Stimulated activated CD4-positive, alpha-beta T cell treated with anti-CD3 and anti-CD28 coated beads, Interleukin-4, amount 100 ng/mL, for 24 hours (primary cell): Measurements from ENCODE around the gene PCDHGA4.
"Not testable (repeated sequence)": the region's sequence is repeated elsewhere in the genome, so short reads cannot be mapped to it uniquely, and the experiment has no call there.

Experiments used
- DNase-seq: peaks from one replicate; pipeline ENCODE4 v3.0.0-alpha.2; 2020

PCDHGA4 gene

DNA sequence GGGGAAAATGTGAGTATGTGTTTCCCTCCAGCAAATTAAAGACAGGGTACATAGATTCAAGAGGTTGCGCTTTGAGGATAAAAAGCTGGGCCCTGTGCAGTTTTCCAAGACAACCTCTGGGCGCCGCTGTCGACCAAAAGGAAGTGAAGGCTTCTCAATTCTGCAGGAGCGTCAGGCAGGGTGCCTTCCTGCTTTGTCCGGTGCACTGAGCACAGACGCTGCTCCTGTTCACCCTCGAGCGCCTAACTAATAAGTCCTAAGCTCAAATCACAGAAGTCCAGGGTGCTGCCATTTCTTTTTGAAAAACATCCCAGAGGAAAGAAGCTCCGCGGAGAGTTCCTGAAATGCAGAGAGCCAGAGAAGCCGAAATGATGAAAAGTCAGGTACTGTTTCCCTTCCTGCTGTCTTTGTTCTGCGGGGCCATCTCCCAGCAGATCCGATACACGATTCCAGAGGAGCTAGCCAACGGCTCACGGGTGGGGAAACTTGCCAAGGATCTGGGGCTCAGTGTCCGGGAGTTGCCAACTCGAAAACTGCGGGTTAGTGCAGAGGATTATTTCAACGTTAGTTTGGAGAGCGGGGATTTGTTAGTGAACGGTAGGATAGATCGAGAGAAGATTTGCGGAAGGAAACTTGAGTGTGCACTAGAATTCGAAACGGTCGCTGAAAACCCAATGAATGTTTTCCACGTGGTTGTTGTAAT, 4.8 kb upstream of the PCDHGA4 start, which contains the start of gene PCDHGB1:
TSS of gene PCDHGB1 (plus strand) at position 183 of the 703 bp plus-strand sequence. CDS start at position 345, 162 bp downstream.
- DNase-seq, result peak; percentile 18

DNA sequence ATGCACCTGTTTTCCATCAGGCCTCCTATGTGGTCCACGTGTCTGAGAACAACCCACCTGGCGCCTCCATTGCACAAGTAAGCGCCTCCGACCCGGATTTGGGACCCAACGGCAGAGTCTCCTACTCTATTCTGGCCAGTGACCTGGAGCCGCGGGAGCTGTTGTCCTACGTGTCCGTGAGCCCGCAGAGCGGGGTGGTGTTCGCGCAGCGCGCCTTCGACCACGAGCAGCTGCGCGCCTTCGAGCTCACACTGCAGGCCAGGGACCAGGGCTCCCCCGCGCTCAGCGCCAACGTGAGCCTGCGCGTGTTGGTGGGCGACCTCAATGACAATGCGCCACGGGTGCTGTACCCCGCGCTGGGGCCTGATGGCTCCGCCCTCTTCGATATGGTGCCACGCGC, 3.2 kb upstream of the PCDHGA4 start:
- DNase-seq, result no peak

DNA sequence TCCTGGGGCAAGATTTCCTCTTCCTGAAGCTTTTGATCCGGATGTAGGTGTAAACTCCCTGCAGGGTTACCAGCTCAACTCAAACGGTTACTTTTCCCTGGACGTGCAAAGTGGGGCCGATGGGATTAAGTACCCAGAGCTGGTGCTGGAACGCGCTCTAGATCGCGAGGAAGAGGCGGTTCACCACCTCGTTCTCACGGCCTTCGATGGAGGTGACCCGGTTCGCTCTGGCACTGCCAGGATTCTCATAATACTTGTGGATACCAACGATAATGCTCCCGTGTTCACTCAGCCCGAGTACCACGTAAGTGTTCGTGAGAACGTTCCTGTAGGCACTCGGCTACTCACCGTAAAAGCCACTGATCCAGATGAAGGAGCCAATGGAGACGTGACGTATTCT, 820 bp downstream of the PCDHGA4 start:
- DNase-seq, result no peak

DNA sequence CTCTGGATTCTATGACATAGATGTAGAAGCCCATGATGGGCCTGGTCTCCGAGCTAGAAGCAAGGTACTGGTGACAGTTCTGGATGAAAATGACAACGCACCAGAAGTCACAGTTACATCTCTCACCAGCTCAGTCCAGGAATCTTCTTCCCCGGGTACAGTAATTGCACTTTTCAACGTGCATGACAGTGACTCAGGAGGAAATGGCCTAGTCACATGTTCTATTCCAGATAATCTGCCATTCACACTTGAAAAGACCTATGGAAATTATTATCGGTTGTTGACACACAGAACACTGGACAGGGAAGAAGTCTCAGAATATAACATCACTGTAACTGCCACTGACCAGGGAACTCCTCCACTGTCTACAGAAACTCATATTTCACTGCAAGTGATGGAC, 1.3 kb downstream of the PCDHGA4 start:
- DNase-seq, result no peak

DNA sequence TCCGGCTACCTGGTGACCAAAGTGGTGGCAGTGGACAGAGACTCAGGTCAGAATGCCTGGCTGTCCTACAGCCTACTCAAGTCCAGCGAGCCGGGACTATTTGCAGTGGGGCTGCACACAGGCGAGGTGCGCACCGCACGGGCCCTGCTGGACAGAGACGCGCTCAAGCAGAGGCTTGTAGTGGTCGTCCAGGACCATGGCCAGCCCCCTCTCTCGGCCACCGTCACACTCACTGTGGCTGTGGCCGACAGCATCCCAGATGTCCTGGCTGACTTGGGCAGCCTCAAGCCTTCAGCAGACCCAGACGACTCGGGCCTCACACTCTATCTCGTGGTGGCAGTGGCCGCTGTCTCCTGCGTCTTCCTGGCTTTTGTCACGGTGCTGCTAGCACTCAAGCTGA, 2.1 kb downstream of the PCDHGA4 start:
- DNase-seq, result no peak

DNA sequence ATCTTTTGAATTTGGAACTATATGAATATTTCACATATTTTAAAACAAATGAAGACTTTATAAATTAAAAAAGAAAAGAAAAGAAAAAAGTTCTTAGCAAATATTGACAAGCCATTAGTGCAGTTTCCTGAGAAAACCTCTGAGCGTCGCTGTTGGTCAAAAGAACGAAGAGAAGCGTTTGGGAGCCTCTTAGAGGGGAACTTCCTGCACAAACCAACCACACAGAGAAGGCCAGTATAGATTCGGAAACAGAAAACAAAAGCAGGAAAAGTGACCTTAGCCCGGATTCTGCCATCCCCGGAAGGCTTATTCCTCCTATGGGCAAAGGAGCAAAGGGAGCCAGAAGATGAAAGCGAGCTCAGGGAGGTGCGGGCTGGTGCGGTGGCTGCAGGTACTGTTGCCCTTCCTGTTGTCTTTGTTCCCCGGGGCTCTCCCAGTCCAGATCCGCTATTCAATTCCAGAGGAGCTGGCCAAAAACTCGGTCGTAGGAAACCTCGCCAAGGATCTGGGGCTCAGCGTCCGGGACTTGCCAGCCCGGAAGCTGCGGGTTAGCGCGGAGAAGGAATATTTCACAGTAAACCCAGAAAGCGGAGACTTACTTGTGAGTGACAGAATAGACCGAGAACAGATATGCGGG, 5.1 kb downstream of the PCDHGA4 start, which contains the start of gene PCDHGB2:
TSS of gene PCDHGB2 (plus strand) at position 205 of the 637 bp plus-strand sequence. CDS start at position 347, 142 bp downstream.
- no peak for DNase-seq

DNA sequence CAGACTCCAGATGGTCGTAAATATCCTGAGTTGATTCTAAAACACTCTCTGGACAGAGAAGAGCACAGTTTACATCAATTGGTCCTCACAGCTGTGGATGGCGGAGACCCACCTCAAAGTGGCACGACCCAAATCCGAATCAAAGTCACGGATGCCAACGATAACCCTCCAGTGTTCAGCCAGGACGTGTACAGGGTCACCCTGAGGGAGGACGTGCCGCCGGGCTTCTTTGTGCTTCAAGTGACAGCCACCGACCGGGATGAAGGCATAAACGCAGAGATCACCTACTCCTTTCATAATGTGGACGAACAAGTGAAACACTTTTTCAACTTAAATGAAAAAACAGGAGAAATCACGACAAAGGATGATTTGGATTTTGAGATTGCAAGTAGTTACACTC, 5.9 kb downstream of the PCDHGA4 start:
- DNase-seq, result no peak

DNA sequence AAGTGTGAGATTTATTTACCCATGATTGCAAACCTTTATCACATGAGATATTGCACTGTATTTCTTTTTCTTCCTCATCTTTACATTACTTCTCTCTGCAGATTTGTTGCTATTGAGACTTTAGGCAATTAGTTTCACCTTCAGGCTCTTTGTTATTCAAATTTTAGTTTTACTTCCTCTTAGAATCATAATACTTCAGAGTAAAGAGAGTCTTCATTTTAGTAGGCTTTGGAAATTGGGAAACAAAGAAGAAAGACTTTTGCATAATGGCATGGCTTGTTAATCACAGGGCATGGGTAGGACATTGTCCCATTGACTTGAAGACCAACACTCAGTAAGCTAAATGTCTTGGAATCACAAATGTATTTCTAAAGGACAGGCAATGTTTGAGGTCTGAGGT, 7.9 kb downstream of the PCDHGA4 start:
- DNase-seq, result no peak

DNA sequence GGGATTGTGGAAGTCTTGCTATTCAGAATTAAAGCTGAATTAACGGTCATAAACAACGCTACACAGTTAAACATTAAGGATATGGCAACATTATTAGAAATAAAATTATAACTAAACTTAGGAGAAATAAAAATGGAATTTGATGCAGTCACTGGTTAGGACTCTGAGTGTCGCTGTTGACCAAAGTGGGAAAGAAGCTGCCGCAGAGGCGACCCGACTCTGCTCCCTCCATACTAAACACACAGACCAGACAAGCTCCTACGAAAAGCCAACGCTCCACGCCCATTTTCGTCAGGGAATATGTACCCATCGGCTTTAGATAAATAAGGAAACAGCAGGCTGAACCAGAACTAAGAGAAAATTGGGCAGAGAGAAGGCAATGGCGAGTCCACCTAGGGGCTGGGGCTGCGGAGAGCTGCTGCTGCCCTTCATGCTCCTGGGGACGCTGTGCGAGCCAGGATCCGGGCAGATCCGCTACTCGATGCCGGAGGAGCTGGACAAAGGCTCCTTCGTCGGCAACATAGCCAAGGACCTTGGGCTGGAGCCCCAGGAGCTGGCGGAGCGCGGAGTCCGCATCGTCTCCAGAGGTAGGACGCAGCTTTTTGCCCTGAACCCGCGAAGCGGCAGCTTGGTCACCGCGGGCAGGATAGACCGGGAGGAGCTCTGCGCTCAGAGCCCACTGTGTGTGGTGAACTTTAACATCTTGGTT, 9.3 kb downstream of the PCDHGA4 start, which contains the start of gene PCDHGA5:
TSS of gene PCDHGA5 (plus strand) at position 211 of the 709 bp plus-strand sequence. CDS start at position 380, 169 bp downstream.
- DNase-seq, result no peak

DNA sequence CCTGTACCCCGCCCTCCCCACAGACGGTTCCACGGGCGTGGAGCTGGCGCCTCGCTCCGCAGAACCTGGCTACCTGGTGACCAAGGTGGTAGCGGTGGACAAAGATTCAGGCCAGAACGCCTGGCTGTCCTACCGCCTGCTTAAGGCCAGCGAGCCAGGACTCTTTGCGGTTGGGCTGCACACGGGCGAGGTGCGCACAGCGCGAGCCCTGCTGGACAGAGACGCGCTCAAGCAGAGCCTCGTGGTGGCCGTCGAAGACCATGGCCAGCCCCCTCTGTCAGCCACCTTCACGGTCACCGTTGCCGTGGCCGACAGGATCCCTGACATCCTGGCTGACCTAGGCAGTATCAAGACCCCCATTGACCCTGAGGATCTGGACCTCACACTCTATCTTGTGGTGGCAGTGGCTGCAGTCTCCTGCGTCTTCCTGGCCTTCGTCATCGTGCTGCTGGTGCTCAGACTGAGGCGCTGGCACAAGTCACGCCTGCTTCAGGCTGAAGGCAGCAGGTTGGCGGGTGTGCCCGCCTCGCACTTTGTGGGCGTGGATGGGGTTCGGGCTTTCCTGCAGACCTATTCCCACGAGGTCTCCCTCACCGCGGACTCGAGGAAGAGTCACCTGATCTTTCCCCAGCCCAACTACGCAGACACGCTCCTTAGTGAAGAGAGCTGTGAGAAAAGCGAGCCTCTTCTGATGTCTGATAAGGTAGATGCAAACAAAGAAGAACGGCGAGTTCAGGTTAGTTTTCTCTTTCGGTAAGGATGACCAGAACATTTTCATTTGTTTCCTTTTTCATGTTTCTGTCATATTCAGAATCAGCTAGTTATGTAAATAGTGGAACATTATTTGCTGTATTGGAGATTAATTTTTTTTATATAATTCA, 11.4 kb downstream of the PCDHGA4 start:
- DNase-seq, result no peak

DNA sequence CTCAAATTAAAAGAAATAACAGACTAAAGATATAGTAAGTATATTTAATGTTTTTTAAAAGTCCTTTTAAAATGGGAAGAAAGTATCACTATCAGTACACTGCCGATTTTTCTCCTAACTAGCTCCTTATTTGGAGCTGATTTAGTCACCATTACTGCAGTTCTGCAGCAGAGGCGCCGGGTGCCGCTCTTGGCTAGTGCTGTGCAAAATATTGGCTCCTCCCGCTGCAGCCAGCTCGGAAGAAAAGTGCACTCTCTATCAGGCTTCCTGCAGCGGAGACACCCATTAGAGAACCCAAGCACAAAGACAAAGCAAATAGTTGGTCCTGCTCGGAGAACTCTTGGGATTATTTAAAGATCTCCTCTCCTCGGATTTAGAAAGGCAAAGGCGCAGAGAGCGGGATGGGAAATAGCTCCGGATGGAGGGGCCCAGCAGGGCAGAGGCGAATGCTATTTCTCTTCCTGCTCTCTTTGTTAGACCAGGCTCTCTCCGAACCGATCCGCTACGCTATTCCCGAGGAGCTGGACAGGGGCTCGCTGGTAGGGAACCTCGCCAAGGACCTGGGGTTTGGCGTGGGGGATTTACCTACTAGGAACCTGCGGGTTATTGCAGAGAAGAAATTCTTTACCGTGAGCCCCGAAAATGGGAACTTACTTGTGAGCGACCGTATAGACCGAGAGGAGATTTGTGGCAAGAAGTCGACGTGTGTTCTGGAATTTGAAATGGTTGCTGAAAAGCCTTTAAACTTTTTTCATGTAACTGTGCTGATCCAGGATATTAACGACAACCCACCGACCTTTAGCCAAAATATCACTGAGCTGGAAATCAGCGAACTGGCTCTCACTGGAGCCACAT, 15.4 kb downstream of the PCDHGA4 start, which contains the start of gene PCDHGB3:
TSS of gene PCDHGB3 (plus strand) at position 249 of the 855 bp plus-strand sequence. CDS start at position 402, 153 bp downstream.
- no peak for DNase-seq

DNA sequence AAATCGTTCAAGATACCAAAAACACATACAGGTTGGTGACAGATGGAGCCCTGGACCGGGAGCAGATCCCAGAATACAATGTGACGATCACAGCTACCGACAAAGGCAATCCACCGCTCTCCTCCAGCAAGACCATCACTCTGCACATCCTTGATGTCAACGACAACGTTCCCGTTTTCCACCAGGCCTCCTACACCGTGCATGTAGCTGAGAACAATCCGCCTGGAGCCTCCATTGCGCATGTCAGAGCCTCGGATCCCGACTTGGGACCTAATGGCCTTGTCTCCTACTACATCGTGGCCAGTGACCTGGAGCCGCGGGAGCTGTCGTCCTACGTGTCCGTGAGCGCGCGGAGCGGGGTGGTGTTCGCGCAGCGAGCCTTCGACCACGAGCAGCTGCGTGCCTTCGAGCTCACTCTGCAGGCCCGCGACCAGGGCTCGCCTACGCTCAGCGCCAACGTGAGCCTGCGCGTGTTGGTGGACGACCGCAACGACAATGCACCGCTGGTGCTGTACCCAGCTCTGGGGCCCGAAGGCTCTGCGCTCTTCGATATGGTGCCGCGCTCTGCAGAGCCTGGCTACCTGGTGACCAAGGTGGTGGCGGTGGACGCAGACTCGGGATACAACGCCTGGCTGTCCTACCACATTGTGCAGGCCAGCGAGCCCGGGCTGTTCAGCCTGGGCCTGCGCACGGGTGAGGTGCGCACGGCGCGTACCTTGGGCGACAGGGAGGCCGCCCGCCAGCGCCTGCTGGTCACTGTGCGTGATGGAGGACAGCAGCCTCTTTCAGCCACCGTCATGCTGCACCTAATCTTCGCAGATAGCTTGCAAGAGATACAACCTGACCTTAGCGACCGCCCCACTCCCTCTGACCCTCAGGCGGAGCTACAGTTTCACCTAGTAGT, 17.0 kb downstream of the PCDHGA4 start:
- DNase-seq, result no peak

DNA sequence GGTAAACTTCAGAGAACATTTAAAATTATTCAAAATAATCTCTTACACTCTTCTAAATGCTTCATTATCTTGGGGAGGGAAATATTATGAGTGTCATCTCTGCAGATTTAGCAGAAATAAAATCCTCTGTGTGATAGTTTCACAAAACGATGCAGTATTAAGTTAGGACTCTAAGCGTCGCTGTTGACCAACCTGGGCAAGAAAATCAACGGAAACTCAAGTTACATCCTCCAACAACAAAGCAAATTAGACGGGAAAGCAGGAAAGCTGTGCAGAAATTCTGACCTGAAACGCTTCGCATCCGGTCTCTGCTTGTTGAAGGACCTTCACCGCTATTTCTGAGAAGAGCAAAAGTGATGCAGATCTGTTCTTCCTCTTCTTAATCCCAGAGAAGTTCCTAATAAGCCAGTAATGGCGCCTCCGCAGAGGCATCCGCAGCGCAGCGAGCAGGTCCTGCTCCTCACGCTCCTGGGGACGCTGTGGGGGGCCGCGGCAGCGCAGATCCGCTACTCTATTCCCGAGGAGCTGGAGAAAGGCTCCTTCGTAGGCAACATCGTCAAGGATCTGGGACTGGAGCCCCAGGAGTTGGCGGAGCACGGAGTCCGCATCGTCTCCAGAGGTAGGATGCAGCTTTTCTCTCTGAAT, 19.0 kb downstream of the PCDHGA4 start, which contains the start of gene PCDHGA6:
TSS of gene PCDHGA6 (plus strand) at position 219 of the 645 bp plus-strand sequence. CDS start at position 412, 193 bp downstream.
- DNase-seq, result no peak

DNA sequence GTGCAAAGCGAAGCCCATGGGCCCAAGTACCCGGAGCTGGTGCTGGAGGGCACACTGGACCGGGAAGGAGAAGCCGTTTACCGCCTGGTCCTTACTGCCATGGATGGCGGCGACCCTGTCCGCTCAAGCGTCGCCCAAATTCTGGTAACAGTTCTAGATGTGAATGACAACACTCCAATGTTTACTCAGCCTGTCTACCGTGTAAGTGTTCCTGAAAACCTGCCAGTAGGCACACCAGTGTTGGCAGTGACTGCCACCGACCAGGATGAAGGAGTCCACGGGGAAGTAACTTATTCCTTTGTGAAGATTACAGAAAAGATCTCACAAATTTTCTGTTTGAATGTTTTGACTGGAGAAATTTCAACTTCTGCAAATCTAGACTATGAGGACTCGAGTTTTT, 19.8 kb downstream of the PCDHGA4 start:
- DNase-seq, result no peak

DNA sequence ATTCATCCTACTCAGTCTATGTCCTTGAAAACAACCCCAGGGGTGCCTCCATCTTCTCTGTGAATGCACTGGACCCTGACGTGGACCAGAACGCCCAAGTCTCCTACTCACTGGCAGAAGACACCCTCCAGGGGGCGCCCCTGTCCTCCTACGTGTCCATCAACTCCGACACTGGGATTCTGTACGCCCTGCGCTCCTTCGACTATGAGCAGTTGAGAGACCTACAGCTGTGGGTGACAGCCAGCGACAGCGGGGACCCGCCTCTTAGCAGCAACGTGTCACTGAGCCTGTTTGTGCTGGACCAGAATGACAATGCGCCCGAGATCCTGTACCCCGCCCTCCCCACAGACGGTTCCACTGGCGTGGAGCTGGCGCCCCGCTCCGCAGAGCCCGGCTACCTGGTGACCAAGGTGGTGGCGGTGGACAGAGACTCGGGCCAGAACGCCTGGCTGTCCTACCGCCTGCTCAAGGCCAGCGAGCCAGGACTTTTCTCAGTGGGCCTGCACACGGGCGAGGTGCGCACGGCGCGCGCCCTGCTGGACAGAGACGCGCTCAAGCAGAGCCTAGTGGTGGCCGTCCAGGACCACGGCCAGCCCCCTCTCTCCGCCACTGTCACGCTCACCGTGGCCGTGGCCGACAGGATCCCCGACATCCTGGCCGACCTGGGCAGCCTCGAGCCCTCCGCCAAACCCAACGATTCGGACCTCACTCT, 20.8 kb downstream of the PCDHGA4 start:
- DNase-seq, result not testable (repeated sequence)

DNA sequence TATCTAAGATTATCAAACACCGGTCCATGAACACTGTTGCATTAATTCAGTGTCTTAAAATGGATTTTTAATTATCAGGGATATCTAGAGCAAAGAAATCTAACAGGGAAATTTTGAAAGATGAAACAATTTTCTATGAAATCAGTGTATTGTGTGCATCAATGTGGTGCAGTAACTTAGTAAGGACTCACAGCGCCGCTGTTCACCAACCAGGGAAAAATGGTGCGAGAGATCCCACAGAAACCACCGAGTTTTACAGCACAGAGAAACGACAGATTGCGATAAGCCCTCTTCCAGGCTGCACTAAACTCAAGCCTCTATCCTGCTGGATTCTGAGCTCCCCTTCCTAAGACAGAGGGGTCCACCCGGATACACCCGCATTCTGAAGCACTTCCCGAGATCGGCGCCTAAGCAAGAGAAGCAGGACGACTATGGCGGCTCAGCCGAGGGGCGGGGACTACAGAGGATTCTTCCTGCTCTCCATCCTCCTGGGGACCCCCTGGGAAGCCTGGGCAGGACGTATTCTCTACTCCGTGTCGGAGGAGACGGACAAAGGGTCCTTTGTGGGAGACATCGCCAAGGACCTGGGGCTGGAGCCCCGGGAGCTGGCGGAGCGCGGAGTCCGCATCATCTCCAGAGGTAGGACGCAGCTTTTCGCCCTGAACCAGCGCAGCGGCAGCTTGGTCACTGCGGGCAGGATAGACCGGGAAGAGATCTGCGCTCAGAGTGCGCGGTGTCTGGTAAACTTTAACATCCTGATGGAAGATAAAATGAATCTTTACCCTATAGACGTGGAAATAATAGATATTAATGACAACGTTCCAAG, 27.9 kb downstream of the PCDHGA4 start, which contains the start of gene PCDHGA7:
TSS of gene PCDHGA7 (plus strand) at position 274 of the 826 bp plus-strand sequence. CDS start at position 432, 158 bp downstream.
- DNase-seq, result no peak

DNA sequence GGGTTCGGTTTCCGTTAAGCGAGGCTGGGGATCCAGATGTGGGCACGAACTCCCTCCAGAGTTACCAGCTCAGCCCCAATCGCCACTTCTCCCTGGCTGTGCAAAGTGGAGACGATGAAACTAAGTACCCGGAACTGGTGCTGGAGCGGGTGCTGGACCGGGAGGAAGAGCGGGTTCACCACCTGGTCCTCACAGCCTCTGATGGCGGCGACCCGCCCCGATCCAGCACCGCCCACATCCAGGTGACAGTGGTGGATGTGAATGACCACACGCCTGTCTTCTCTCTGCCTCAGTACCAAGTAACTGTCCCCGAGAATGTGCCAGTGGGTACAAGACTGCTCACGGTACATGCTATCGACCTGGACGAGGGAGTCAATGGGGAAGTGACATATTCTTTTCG, 28.5 kb downstream of the PCDHGA4 start:
- no peak for DNase-seq
